CD4-positive, alpha-beta T cell treated with Interferon gamma for 1 hour (primary cell): ENCODE measurements around the gene SRA1.
"Not testable (repeated sequence)": the region's sequence is repeated elsewhere in the genome, so short reads cannot be mapped to it uniquely, and the experiment has no call there.

Source experiments
- DNase-seq: peaks from one replicate; pipeline ENCODE4 v3.0.0-alpha.2; 2020

Gene SRA1

GRCh38 chr5:140557136-140557805 lies at the start of gene SRA1:
Gene SRA1 (minus strand): TSS chr5:140557473. CDS start chr5:140557452, 21 bp downstream.
- DNase-seq = peak; percentile 88

- no peak for DNase-seq
Measured at GRCh38 chr5:140607031-140607430, 49.8 kb upstream of the SRA1 start.

GRCh38 chr5:140605879-140606278 lies 48.6 kb upstream of the SRA1 start:
- DNase-seq = no peak

- DNase-seq = no peak
Measured at GRCh38 chr5:140603734-140604133, 46.5 kb upstream of the SRA1 start.

GRCh38 chr5:140603446-140603698 lies 46.1 kb upstream of the SRA1 start:
- not testable (repeated sequence) for DNase-seq

- DNase-seq = peak; percentile 7
Measured at GRCh38 chr5:140602147-140602546, 44.9 kb upstream of the SRA1 start.

GRCh38 chr5:140600096-140600495 lies 42.8 kb upstream of the SRA1 start:
- DNase-seq = no peak

- no peak for DNase-seq
Measured at GRCh38 chr5:140598836-140599235, 41.6 kb upstream of the SRA1 start.

- DNase-seq = no peak
Measured at GRCh38 chr5:140596321-140596741, 39.1 kb upstream of the SRA1 start.

- peak; percentile 36 for DNase-seq
Measured at GRCh38 chr5:140595538-140596300, 38.4 kb upstream of the SRA1 start.

- DNase-seq = no peak
Measured at GRCh38 chr5:140594169-140594568, 36.9 kb upstream of the SRA1 start.

- not testable (repeated sequence) for DNase-seq
Measured at GRCh38 chr5:140593070-140593469, 35.8 kb upstream of the SRA1 start.

- DNase-seq = no peak
Measured at GRCh38 chr5:140591747-140592372, 34.6 kb upstream of the SRA1 start.

- no peak for DNase-seq
Measured at GRCh38 chr5:140590861-140591260, 33.6 kb upstream of the SRA1 start.

- no peak for DNase-seq
Measured at GRCh38 chr5:140588311-140589070, 31.2 kb upstream of the SRA1 start.

- no peak for DNase-seq
Measured at GRCh38 chr5:140587495-140587894, 30.2 kb upstream of the SRA1 start.

GRCh38 chr5:140579188-140579747 lies 22.0 kb upstream of the SRA1 start:
- not testable (repeated sequence) for DNase-seq

GRCh38 chr5:140576776-140577201 lies 19.5 kb upstream of the SRA1 start:
- no peak for DNase-seq

- DNase-seq = peak; percentile 56
Measured at GRCh38 chr5:140575309-140575708, 18.0 kb upstream of the SRA1 start.

- DNase-seq = no peak
Measured at GRCh38 chr5:140574165-140574564, 16.9 kb upstream of the SRA1 start.

GRCh38 chr5:140573683-140574082 lies 16.4 kb upstream of the SRA1 start:
- DNase-seq = no peak

- DNase-seq = no peak
Measured at GRCh38 chr5:140571105-140571504, 13.8 kb upstream of the SRA1 start.

- DNase-seq = no peak
Measured at GRCh38 chr5:140570488-140570887, 13.2 kb upstream of the SRA1 start.
